ENCODE data around the gene CTRB1. TPM values are rescaled to one million over a fixed set of nuclear protein-coding genes. Genes with fewer than 3 reads are reported as not detected.
"Not testable (repeated sequence)": the region's sequence is repeated elsewhere in the genome, so short reads cannot be mapped to it uniquely, and the experiment has no call there.

Gene CTRB1
- total and polyA plus RNA-seq, 4 donors, result 3.4 to 17.4 (median 6.3) TPM

GRCh38 chr16:75206749-75207451 is 11.9 kb upstream of the CTRB1 start, which contains the start of gene CTRB2:
Gene CTRB2 (minus strand): TSS chr16:75207161. CDS start chr16:75207141, 20 bp downstream.
- Histone ChIP-seq H3K36me3 (ENCODE audit: control insufficient read depth in 1 of 2, insufficient read depth in 2 of 2, low read length in 1 of 2) (no peaks in the 10 kb centered on the region), H3K4me1 (ENCODE audit: control insufficient read depth in 1 of 2, insufficient read depth in 2 of 2, low read length in 2 of 2) (no peaks in the 10 kb centered on the region), H3K9me3 (ENCODE audit: control insufficient read depth, low read length) (no peaks in the 10 kb centered on the region), H3K27me3 (ENCODE audit: control insufficient read depth in 1 of 2, insufficient read depth in 2 of 2, low read length in 1 of 2) (no peaks in the 10 kb centered on the region), H3K4me3 (ENCODE audit: low read length in 2 of 2) (no peak within 1 kb of the TSS), H3K27ac (ENCODE audit: low read depth in 1 of 2, low read length in 2 of 2) (no peak within 1 kb of the TSS)
- 86 to 88% methylated on average over 23 to 24 of the region's 24 CpGs for WGBS, 2 donors
- ATAC-seq (ENCODE audit: low FRiP score), result peak; percentile 24
- intact Hi-C loops (cut with DNase I), result loop anchor here (2.0 kb wide), 1 partner anchor 18 kb away; no protein-coding TSS in a partner anchor
- peak; percentile 34 to 74 for DNase-seq

DNA sequence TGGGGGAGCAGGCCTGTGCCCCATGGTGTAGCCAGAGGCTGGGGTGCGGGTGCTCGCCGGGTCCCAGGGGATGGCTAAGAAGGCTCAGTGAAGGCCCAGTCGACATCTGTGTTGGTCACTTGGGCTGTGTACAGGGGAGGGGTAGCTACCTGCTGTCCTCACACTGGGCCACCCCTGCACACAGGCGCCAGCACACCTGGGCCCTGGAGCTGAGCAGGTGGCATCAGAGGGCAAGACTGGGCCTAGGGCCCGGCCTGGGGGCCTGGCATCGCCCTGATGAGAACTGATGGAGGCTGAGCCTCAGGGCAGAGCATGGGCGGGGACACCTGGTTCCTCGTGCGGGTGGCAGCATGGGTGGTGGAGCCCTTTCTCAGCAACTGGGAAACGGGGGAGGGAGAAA is 11.0 kb upstream of the CTRB1 start:
- DNase-seq (peak in 1 of 2 donors; percentile 43), ATAC-seq (ENCODE audit: low FRiP score) (no peak)
- no peak overlapping the region for H3K4me3 ChIP-seq (ENCODE audit: low read length in 2 of 2)
- H3K27ac ChIP-seq (ENCODE audit: low read depth in 1 of 2, low read length in 2 of 2), result no peak overlapping the region
- H3K27me3 ChIP-seq (ENCODE audit: control insufficient read depth in 1 of 2, insufficient read depth in 2 of 2, low read length in 1 of 2), result no peaks in the 10 kb centered on the region
- 89 to 96% methylated on average over 11 of the region's 11 CpGs for WGBS, 2 donors
- H3K4me1 ChIP-seq (ENCODE audit: control insufficient read depth in 1 of 2, insufficient read depth in 2 of 2, low read length in 2 of 2), result no peaks in the 10 kb centered on the region
- H3K36me3 ChIP-seq (ENCODE audit: control insufficient read depth in 1 of 2, insufficient read depth in 2 of 2, low read length in 1 of 2), result no peaks in the 10 kb centered on the region
- intact Hi-C loops (cut with DNase I), result loop anchor here (2.0 kb wide), 1 partner anchor 17 kb away; no protein-coding TSS in a partner anchor
- no peaks in the 10 kb centered on the region for H3K9me3 ChIP-seq (ENCODE audit: control insufficient read depth, low read length)

DNA sequence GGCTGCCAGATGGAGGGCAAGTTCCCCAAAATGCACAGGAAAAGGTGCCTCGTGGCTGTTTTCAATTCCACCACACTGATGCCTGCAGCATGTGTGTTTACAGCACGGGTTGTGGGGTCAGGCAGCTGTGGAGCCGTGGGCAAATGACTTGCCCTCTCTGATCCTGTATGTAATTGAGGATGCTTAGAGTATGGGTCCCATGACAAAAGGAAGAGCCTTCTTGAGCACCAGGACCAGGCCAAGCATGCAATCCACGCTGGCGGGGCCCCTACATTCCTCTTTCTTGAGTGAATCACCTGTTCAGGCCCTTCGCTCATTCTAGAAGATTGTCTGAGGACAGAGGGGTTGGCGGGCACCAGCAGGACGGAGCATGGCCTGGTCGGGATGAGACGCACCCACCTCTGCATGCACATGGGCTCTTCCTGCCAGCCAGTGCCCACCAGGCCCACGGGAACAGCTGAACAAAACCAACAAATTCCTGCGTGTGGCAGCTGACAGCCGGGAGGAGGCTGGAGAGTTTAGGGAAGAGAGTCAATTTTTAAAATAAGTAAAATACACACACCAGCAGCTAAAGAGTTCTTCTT is 10.5 kb upstream of the CTRB1 start:
- H3K27me3 ChIP-seq (ENCODE audit: control insufficient read depth in 1 of 2, insufficient read depth in 2 of 2, low read length in 1 of 2), result no peaks in the 10 kb centered on the region
- DNase-seq, result peak in 1 of 2 donors; percentile 3
- intact Hi-C loops (cut with DNase I), result no loop called here
- WGBS, 2 donors, result 64 to 74% methylated on average over 13 of the region's 13 CpGs
- H3K9me3 ChIP-seq (ENCODE audit: control insufficient read depth, low read length), result no peaks in the 10 kb centered on the region
- no peak overlapping the region for H3K27ac ChIP-seq (ENCODE audit: low read depth in 1 of 2, low read length in 2 of 2)
- H3K36me3 ChIP-seq (ENCODE audit: control insufficient read depth in 1 of 2, insufficient read depth in 2 of 2, low read length in 1 of 2), result no peaks in the 10 kb centered on the region
- ATAC-seq (ENCODE audit: low FRiP score), result no peak
- H3K4me1 ChIP-seq (ENCODE audit: control insufficient read depth in 1 of 2, insufficient read depth in 2 of 2, low read length in 2 of 2), result no peaks in the 10 kb centered on the region
- H3K4me3 ChIP-seq (ENCODE audit: low read length in 2 of 2), result no peak overlapping the region

GRCh38 chr16:75208861-75209505 is 9.8 kb upstream of the CTRB1 start:
- intact Hi-C loops (cut with DNase I), result no loop called here
- Histone ChIP-seq H3K4me1 (ENCODE audit: control insufficient read depth in 1 of 2, insufficient read depth in 2 of 2, low read length in 2 of 2) (no peaks in the 10 kb centered on the region), H3K9me3 (ENCODE audit: control insufficient read depth, low read length) (no peaks in the 10 kb centered on the region), H3K4me3 (ENCODE audit: low read length in 2 of 2) (no peak overlapping the region), H3K27me3 (ENCODE audit: control insufficient read depth in 1 of 2, insufficient read depth in 2 of 2, low read length in 1 of 2) (no peaks in the 10 kb centered on the region), H3K36me3 (ENCODE audit: control insufficient read depth in 1 of 2, insufficient read depth in 2 of 2, low read length in 1 of 2) (no peaks in the 10 kb centered on the region), H3K27ac (ENCODE audit: low read depth in 1 of 2, low read length in 2 of 2) (no peak overlapping the region)
- peak in 1 of 2 donors; percentile 39 for DNase-seq
- no peak for ATAC-seq (ENCODE audit: low FRiP score)
- 82 to 88% methylated on average over 27 of the region's 27 CpGs for WGBS, 2 donors

- H3K4me1 ChIP-seq (ENCODE audit: control insufficient read depth in 1 of 2, insufficient read depth in 2 of 2, low read length in 2 of 2); intact Hi-C loops (cut with DNase I); ATAC-seq (ENCODE audit: low FRiP score); H3K9me3 ChIP-seq (ENCODE audit: control insufficient read depth, low read length); H3K4me3 ChIP-seq (ENCODE audit: low read length in 2 of 2); H3K27me3 ChIP-seq (ENCODE audit: control insufficient read depth in 1 of 2, insufficient read depth in 2 of 2, low read length in 1 of 2); H3K27ac ChIP-seq (ENCODE audit: low read depth in 1 of 2, low read length in 2 of 2); H3K36me3 ChIP-seq (ENCODE audit: control insufficient read depth in 1 of 2, insufficient read depth in 2 of 2, low read length in 1 of 2): not testable (repeated sequence)
- DNase-seq, result peak in 1 of 2 donors; percentile 6
- WGBS, 2 donors, result 91 to 92% methylated on average over 7 of the region's 7 CpGs
These were observed 9.3 kb upstream of the CTRB1 start for GRCh38 chr16:75209514-75209913.

- H3K36me3 ChIP-seq (ENCODE audit: control insufficient read depth in 1 of 2, insufficient read depth in 2 of 2, low read length in 1 of 2), result no peaks in the 10 kb centered on the region
- no peak overlapping the region for H3K4me3 ChIP-seq (ENCODE audit: low read length in 2 of 2)
- ATAC-seq (ENCODE audit: low FRiP score) (no peak), DNase-seq (peak in 1 of 2 donors; percentile 4)
- WGBS, 2 donors, result 87 to 90% methylated on average over 5 of the region's 5 CpGs
- H3K9me3 ChIP-seq (ENCODE audit: control insufficient read depth, low read length), result no peaks in the 10 kb centered on the region
- no peaks in the 10 kb centered on the region for H3K4me1 ChIP-seq (ENCODE audit: control insufficient read depth in 1 of 2, insufficient read depth in 2 of 2, low read length in 2 of 2)
- H3K27me3 ChIP-seq (ENCODE audit: control insufficient read depth in 1 of 2, insufficient read depth in 2 of 2, low read length in 1 of 2), result no peaks in the 10 kb centered on the region
- no peak overlapping the region for H3K27ac ChIP-seq (ENCODE audit: low read depth in 1 of 2, low read length in 2 of 2)
- intact Hi-C loops (cut with DNase I), result no loop called here
These were observed 8.8 kb upstream of the CTRB1 start for GRCh38 chr16:75209944-75210343.

DNA sequence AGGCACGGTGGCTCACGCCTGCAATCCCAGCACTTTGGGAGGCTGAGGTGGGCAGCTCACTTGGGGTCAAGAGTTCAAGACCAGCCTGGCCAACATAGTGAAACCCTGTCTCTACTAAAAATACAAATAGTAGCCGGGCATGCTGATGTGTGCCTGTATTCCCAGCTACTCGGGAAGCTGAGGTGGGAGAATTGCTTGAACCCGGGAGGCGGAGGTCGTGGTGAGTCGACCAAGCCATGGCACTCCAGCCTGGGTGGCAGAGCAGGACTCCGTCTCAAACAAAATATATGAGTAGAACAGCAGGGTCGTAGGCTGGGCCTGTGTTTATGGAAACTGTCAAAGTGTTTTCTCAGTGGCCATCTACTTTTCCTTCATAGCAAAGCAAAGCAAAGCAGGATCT is 7.5 kb upstream of the CTRB1 start:
- intact Hi-C loops (cut with DNase I); H3K9me3 ChIP-seq (ENCODE audit: control insufficient read depth, low read length); H3K27ac ChIP-seq (ENCODE audit: low read depth in 1 of 2, low read length in 2 of 2); H3K4me3 ChIP-seq (ENCODE audit: low read length in 2 of 2); H3K36me3 ChIP-seq (ENCODE audit: control insufficient read depth in 1 of 2, insufficient read depth in 2 of 2, low read length in 1 of 2); H3K27me3 ChIP-seq (ENCODE audit: control insufficient read depth in 1 of 2, insufficient read depth in 2 of 2, low read length in 1 of 2); H3K4me1 ChIP-seq (ENCODE audit: control insufficient read depth in 1 of 2, insufficient read depth in 2 of 2, low read length in 2 of 2); ATAC-seq (ENCODE audit: low FRiP score): not testable (repeated sequence)
- WGBS, 2 donors, result 84 to 85% methylated on average over 10 of the region's 10 CpGs
- peak in 1 of 2 donors; percentile 41 for DNase-seq

- no peak for ATAC-seq (ENCODE audit: low FRiP score)
- Histone ChIP-seq H3K27ac (ENCODE audit: low read depth in 1 of 2, low read length in 2 of 2) (no peak overlapping the region), H3K36me3 (ENCODE audit: control insufficient read depth in 1 of 2, insufficient read depth in 2 of 2, low read length in 1 of 2) (no peaks in the 10 kb centered on the region), H3K27me3 (ENCODE audit: control insufficient read depth in 1 of 2, insufficient read depth in 2 of 2, low read length in 1 of 2) (no peaks in the 10 kb centered on the region), H3K9me3 (ENCODE audit: control insufficient read depth, low read length) (no peaks in the 10 kb centered on the region), H3K4me1 (ENCODE audit: control insufficient read depth in 1 of 2, insufficient read depth in 2 of 2, low read length in 2 of 2) (no peaks in the 10 kb centered on the region), H3K4me3 (ENCODE audit: low read length in 2 of 2) (no peak overlapping the region)
- intact Hi-C loops (cut with DNase I), result no loop called here
- DNase-seq, result no peak
- WGBS, 2 donors, result 35 to 44% methylated on average over 2 of the region's 2 CpGs
These were observed 2.7 kb upstream of the CTRB1 start for GRCh38 chr16:75216127-75216526.

All from aorta (tissue), 5 donors.